ENCODE results near the gene TBCE.

Gene TBCE, protein sequence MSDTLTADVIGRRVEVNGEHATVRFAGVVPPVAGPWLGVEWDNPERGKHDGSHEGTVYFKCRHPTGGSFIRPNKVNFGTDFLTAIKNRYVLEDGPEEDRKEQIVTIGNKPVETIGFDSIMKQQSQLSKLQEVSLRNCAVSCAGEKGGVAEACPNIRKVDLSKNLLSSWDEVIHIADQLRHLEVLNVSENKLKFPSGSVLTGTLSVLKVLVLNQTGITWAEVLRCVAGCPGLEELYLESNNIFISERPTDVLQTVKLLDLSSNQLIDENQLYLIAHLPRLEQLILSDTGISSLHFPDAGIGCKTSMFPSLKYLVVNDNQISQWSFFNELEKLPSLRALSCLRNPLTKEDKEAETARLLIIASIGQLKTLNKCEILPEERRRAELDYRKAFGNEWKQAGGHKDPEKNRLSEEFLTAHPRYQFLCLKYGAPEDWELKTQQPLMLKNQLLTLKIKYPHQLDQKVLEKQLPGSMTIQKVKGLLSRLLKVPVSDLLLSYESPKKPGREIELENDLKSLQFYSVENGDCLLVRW

GRCh38 chr1:235367000-235367908 is at the start of gene TBCE:
Gene TBCE, plus strand, starts transcription at chr1:235367427. Its CDS starts 12,623 bp downstream, at chr1:235380050.
- DNase-seq, result peak; percentile 95

DNA sequence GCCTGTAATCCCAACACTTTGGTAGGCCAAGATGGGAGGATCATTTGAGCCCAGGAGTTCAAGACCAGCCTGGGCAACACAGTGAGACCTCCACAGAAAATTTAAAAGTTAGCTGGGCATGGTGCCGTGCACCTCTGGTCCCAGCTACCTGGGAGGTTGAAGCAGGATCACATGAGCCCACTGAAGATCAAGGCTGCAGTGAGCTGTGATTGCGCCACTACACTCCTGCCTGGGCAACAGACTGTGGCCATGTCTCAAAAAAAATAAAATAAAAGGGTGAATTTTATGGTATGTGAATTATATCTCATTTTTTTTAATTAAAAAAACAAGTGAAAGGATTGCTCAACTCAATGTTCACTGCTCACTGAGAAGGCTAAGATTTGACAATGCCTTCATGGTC is 48.0 kb upstream of the TBCE start:
- DNase-seq, result no peak

DNA sequence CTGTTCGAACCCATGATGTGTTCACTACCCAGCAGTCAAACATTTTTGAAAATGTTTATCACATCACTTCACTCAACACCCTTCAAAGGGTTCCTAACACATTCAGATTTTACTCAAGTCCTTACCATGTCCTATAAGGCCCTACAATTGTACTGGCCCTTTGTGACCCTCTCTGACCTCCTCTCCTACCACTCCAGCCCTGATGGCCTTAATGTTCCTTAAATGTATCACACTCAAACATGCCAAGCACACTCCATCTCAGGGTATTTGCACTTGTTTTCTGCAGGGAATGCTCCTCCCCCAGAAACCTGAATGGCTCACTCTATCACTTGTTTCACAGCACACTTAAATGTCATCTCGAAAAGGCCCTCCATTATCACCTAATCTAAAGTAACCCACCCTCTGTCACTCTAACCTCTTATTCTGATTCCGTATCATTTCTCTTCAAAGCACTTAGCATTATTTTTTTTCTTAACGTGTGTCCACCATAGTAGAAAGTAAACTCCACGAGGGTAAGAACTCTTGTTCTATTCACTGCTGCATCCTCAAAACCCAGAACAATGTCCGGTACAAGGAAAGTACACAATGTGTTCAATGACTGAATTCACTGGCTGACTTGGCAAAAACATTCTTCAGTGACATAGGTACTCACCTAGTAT is 46.6 kb upstream of the TBCE start:
- no peak for DNase-seq

- no peak for DNase-seq
These were observed 42.9 kb upstream of the TBCE start for GRCh38 chr1:235324296-235324695.

GRCh38 chr1:235325139-235325538 is 42.1 kb upstream of the TBCE start:
- DNase-seq, result no peak

- DNase-seq, result no peak
These were observed 41.4 kb upstream of the TBCE start for GRCh38 chr1:235325854-235326253.

DNA sequence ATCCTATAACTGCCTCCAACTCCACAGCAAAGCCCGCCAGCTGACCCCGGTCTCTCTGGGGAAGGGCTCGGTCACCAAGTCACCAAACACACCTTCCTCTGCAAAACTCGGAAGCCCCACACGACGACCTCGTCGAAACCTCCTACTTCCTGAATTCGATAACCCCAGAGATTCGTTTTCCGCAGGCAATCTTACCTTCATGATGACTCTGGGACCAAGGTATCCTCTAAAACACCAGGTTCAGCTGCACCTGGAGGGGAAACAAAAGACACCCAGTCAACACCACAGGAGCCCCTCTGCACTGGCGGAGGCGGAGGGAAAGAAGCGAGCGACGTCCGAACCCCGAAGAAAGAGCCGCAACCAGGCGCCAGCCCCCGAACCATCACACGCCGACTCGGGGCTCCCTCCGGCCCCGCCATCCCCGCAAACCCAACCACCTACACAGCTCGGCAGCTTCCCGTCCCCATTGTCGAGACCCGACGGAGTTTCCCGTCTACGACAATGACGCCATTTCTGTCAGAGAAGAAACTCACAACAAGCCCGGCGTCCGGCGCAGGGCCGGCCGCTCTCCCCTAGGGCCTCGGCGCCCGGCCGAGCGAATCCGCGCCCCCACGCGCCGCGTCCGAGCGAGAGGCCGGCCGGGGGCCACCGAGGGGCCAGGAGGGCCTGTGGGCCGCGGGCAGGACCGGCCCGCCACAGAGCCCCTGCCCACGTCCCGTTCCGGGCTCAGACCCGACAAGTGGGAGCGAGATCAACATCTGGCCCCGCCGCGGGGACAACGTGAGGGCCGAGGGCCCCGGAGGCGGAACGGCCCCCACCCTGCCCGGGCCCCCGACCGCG is 40.3 kb upstream of the TBCE start:
- DNase-seq, result peak; percentile 69

GRCh38 chr1:235327559-235328270 is 39.5 kb upstream of the TBCE start, which contains the start of gene ARID4B:
Gene ARID4B, minus strand, starts transcription at chr1:235328179. Its CDS starts 1,260 bp downstream, at chr1:235326919.
- DNase-seq, result peak; percentile 94

- DNase-seq, result peak; percentile 98
These were observed 38.7 kb upstream of the TBCE start, which contains the start of gene GGPS1 for GRCh38 chr1:235328271-235329138. Gene GGPS1, plus strand, starts transcription at chr1:235328570. Its CDS starts 6,695 bp downstream, at chr1:235335265.

DNA sequence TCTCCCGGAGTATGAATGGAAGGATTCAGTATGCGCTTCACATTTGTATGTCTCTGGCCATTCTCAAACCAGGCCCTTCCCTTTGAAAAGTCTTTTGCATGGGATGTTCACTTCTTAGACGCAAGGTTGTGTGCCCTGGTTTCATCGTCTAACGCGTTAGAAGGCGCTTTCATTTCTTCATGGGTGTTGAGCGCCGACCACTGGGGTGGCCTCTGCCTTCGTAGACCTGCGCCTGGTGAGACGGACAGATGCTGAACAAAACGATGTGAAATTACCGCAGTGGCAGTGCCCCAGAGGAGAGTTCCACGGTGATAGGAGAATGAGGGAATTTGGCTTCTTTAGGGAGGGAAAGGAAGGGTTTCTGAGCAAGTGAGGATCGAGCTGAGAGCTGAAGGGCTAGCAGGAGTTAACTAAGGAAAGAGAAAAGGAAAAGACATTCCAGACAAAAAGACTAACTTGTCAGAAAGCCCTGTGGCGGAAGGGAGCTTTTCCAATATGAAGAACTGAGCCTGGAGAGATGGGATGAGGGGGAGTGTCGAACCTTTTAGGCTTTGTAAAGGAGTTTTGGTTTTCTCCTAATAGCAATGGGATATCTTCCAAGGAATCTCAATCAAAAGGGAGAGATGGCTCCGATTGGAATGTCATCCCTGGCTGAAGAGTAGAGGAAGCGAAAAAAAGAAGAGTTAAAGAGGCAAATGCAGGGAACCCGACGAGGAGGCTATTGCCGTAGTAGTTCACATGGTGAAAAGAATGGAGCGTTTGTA is 37.9 kb upstream of the TBCE start:
- DNase-seq, result no peak

DNA sequence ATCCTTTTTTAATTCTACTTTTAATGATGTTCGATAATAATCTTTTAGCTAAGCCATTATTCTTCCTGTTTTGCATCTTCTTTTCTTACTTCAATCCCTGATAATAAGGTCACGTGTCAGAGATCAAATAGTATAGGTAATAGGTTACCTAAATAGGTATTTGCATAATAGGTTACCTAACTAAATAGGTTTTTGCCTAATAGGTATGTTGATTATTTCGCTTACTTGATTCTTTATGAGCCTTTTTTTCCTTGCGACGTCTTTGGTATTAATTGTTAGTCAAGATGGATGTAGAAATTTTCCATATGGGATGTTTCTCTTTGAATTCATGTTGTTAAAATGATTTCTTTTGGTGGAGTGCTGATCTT is 36.3 kb upstream of the TBCE start:
- DNase-seq, result no peak

- DNase-seq, result no peak
These were observed 35.8 kb upstream of the TBCE start for GRCh38 chr1:235331401-235331800.

- no peak for DNase-seq
These were observed 30.3 kb upstream of the TBCE start for GRCh38 chr1:235336903-235337302.

GRCh38 chr1:235339746-235340145 is 27.5 kb upstream of the TBCE start:
- DNase-seq, result no peak

DNA sequence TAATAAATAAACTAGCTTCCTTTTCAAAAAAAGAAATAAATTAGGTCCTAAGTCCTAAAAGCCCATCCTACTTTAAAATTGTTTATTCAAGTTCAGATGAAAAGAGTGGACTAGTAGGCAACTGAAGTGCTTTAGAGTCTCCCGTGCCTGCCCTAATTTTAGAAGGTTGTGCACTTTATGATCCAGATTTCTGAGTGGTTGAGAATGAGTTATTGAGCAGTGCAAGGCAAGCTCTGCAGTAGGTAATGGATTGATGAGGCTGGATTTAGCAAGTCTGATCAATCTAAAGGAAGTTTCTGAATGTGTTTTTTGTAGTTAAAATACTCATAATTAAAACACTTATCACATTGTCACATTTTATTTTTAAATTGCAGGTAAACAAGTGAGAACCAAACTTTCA is 25.9 kb upstream of the TBCE start:
- no peak for DNase-seq

DNA sequence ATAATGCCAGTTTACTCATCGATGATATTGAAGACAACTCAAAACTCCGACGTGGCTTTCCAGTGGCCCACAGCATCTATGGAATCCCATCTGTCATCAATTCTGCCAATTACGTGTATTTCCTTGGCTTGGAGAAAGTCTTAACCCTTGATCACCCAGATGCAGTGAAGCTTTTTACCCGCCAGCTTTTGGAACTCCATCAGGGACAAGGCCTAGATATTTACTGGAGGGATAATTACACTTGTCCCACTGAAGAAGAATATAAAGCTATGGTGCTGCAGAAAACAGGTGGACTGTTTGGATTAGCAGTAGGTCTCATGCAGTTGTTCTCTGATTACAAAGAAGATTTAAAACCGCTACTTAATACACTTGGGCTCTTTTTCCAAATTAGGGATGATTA is 25.2 kb upstream of the TBCE start:
- DNase-seq, result no peak

GRCh38 chr1:235342471-235342870 is 24.8 kb upstream of the TBCE start:
- no peak for DNase-seq

- no peak for DNase-seq
These were observed 23.5 kb upstream of the TBCE start for GRCh38 chr1:235343726-235344125.

GRCh38 chr1:235351441-235351840 is 15.8 kb upstream of the TBCE start:
- DNase-seq, result no peak

All from retina (tissue), 1 donor.